NB4 (cell line): Measurements from ENCODE around the gene ZNF740.

Source experiments
- POLR2A ChIP-seq: IDR thresholded peaks from 2 replicates; pipeline ENCODE4 v1.6.1; 2011; ENCODE audit warnings: mild to moderate bottlenecking; ENCODE audit not compliant: insufficient read length; ENCODE audit errors: extremely low read depth
- TF ChIP-seq, protein P1 (sequence below): IDR thresholded peaks from one replicate; pipeline ENCODE4 v1.5.1; 2012; ENCODE audit warnings: low read depth, low read length

- TF ChIP-seq POLR2A, result no peak
- TF ChIP-seq, protein P1, sequence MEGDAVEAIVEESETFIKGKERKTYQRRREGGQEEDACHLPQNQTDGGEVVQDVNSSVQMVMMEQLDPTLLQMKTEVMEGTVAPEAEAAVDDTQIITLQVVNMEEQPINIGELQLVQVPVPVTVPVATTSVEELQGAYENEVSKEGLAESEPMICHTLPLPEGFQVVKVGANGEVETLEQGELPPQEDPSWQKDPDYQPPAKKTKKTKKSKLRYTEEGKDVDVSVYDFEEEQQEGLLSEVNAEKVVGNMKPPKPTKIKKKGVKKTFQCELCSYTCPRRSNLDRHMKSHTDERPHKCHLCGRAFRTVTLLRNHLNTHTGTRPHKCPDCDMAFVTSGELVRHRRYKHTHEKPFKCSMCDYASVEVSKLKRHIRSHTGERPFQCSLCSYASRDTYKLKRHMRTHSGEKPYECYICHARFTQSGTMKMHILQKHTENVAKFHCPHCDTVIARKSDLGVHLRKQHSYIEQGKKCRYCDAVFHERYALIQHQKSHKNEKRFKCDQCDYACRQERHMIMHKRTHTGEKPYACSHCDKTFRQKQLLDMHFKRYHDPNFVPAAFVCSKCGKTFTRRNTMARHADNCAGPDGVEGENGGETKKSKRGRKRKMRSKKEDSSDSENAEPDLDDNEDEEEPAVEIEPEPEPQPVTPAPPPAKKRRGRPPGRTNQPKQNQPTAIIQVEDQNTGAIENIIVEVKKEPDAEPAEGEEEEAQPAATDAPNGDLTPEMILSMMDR, result no peak
These were observed 19.2 kb downstream of the ZNF740 start for GRCh38 chr12:53199700-53200099.
